ENCODE results near the gene MDM1. TPM values are rescaled to one million over a fixed set of nuclear protein-coding genes. Genes with fewer than 3 reads are reported as not detected.

The MDM1 gene
- total RNA-seq, 2 experiments from 2014 or later: 26.2 to 30.8 TPM

- CTCF ChIA-PET (ENCODE audit: unreplicated experiment): no interaction called here
- BruUV-seq (replicated peaks): no TSS peak
Measured at GRCh38 chr12:68336889-68337303, 4.7 kb upstream of the MDM1 start.

GRCh38 chr12:68335462-68335861, 3.3 kb upstream of the MDM1 start:
- ChIA-PET CTCF (ENCODE audit: unreplicated experiment) (interaction anchor here (0.9 kb wide), 1 partner anchor 21 kb away, joined by 3 read pairs; no protein-coding TSS in a partner anchor), POLR2A (interaction anchor here (0.6 kb wide), 1 partner anchor 1004 kb away, joined by 3 read pairs; no protein-coding TSS in a partner anchor)
- DNase-seq (ENCODE audit: low spot score): no peak
- Histone ChIP-seq H3K27ac (ENCODE audit: low read depth, low read length, poor library complexity, severe bottlenecking) (no peak overlapping the region), H3K79me2 (ENCODE audit: insufficient read depth, low read depth, low read length) (peaks cover 9% of the 10 kb centered on the region; the same call in 1 of the 2 replicates), H3K4me3 (ENCODE audit: low read depth, low read length, poor library complexity, severe bottlenecking) (no peak overlapping the region), H3K4me2 (ENCODE audit: low read length) (no peak overlapping the region), H3K36me3 (ENCODE audit: insufficient read depth, low read length) (peaks cover 3% of the 10 kb centered on the region), H2AFZ (ENCODE audit: low read length) (no peak overlapping the region), H3K9me3 (ENCODE audit: low read length) (no peaks in the 10 kb centered on the region), H3K4me1 (ENCODE audit: insufficient read depth, low read length, poor library complexity, severe bottlenecking) (peaks cover 20% of the 10 kb centered on the region), H4K20me1 (ENCODE audit: insufficient read depth, low read length) (no peaks in the 10 kb centered on the region), H3K9me2 (ENCODE audit: insufficient read depth, low read length) (no peaks in the 10 kb centered on the region)
- intact Hi-C loops (cut with micrococcal nuclease; ENCODE audit: unreplicated experiment): loop anchor here (10.0 kb wide), 1 partner anchor 349 kb away; the partner anchor contains the start of gene NUP107
- TF ChIP-seq EZH2phosphoT487 (IDR thresholded peaks at IDR 0.05; ENCODE audit: borderline replicate concordance, low read depth, low read length) (no peak), CTCF (conservative IDR thresholded peaks at IDR 0.05; ENCODE audit: low read length) (no peak)
- BruUV-seq (replicated peaks): no TSS peak

More at GRCh38 chr12:68336889-68337303, 4.7 kb upstream of the MDM1 start:
- H3K4me3 ChIP-seq (ENCODE audit: low read depth, low read length, poor library complexity, severe bottlenecking): no peak overlapping the region
- H3K4me2 ChIP-seq (ENCODE audit: low read length): no peak overlapping the region
- no peaks in the 10 kb centered on the region for H3K9me3 ChIP-seq (ENCODE audit: low read length)
- intact Hi-C loops (cut with micrococcal nuclease; ENCODE audit: unreplicated experiment): loop anchor here (10.0 kb wide), 1 partner anchor 348 kb away; the partner anchor contains the start of gene NUP107
- no peak for TF ChIP-seq CTCF (conservative IDR thresholded peaks at IDR 0.05; ENCODE audit: low read length)
- TF ChIP-seq EZH2phosphoT487 (IDR thresholded peaks at IDR 0.05; ENCODE audit: borderline replicate concordance, low read depth, low read length): no peak
- POLR2A ChIA-PET: interaction anchor here (0.8 kb wide), 1 partner anchor 14 kb away, joined by 3 read pairs; no protein-coding TSS in a partner anchor
- no peak for DNase-seq (ENCODE audit: low spot score)
- H3K79me2 ChIP-seq (ENCODE audit: insufficient read depth, low read depth, low read length): no peaks in the 10 kb centered on the region
- no peaks in the 10 kb centered on the region for H4K20me1 ChIP-seq (ENCODE audit: insufficient read depth, low read length)
- peaks cover 10% of the 10 kb centered on the region for H3K4me1 ChIP-seq (ENCODE audit: insufficient read depth, low read length, poor library complexity, severe bottlenecking)
- no peaks in the 10 kb centered on the region for H3K9me2 ChIP-seq (ENCODE audit: insufficient read depth, low read length)
- no peak overlapping the region for H3K27ac ChIP-seq (ENCODE audit: low read depth, low read length, poor library complexity, severe bottlenecking)
- H3K36me3 ChIP-seq (ENCODE audit: insufficient read depth, low read length): no peaks in the 10 kb centered on the region
- H2AFZ ChIP-seq (ENCODE audit: low read length): no peak overlapping the region

GRCh38 chr12:68334132-68334531, 2.0 kb upstream of the MDM1 start:
- Histone ChIP-seq H3K27ac (ENCODE audit: low read depth, low read length, poor library complexity, severe bottlenecking) (no peak overlapping the region), H3K9me2 (ENCODE audit: insufficient read depth, low read length) (no peaks in the 10 kb centered on the region), H3K36me3 (ENCODE audit: insufficient read depth, low read length) (peaks cover 9% of the 10 kb centered on the region), H4K20me1 (ENCODE audit: insufficient read depth, low read length) (no peaks in the 10 kb centered on the region), H3K79me2 (ENCODE audit: insufficient read depth, low read depth, low read length) (peaks cover 9% of the 10 kb centered on the region; the same call in 1 of the 2 replicates), H3K9me3 (ENCODE audit: low read length) (no peaks in the 10 kb centered on the region), H3K4me1 (ENCODE audit: insufficient read depth, low read length, poor library complexity, severe bottlenecking) (peaks cover 24% of the 10 kb centered on the region), H3K4me3 (ENCODE audit: low read depth, low read length, poor library complexity, severe bottlenecking) (no peak overlapping the region), H2AFZ (ENCODE audit: low read length) (peak overlapping the region; percentile 97; the same call in 1 of the 2 replicates), H3K4me2 (ENCODE audit: low read length) (no peak overlapping the region)
- DNase-seq (ENCODE audit: low spot score): peak; percentile 8
- no TSS peak for BruUV-seq (replicated peaks)
- TF ChIP-seq EZH2phosphoT487 (IDR thresholded peaks at IDR 0.05; ENCODE audit: borderline replicate concordance, low read depth, low read length) (no peak), CTCF (conservative IDR thresholded peaks at IDR 0.05; ENCODE audit: low read length) (no peak)
- intact Hi-C loops (cut with micrococcal nuclease; ENCODE audit: unreplicated experiment): loop anchor here (10.0 kb wide), 1 partner anchor 351 kb away; the partner anchor contains the start of gene NUP107
- ChIA-PET CTCF (ENCODE audit: unreplicated experiment) (no interaction called here), POLR2A (interaction anchor here (0.8 to 1.1 kb wide), 2 partner anchors 22 to 35 kb away, joined by 3 read pairs; no protein-coding TSS in a partner anchor)
